Measurements from ENCODE around the gene MLH1. TPM values are rescaled to one million over a fixed set of nuclear protein-coding genes. Genes with fewer than 3 reads are reported as not detected.

MLH1 gene
- polyA plus RNA-seq, 1 of the 3 experiments (the other 2 are of a cell fraction) = 24.0 TPM

- no peak overlapping the region for H3K4me2 ChIP-seq
- H3K4me3 ChIP-seq (ENCODE audit: low read depth in 2 of 2, low read length in 1 of 2) = no peak overlapping the region
- H3K9ac ChIP-seq = peak overlapping the region; percentile 55; the same call in 1 of the 2 replicates
- peaks cover 62% of the 10 kb centered on the region; the same call in 1 of the 2 replicates for H3K79me2 ChIP-seq (ENCODE audit: insufficient read depth)
- H2AFZ ChIP-seq (ENCODE audit: low read depth) = no peak overlapping the region
- H4K20me1 ChIP-seq (ENCODE audit: insufficient read depth) = no peaks in the 10 kb centered on the region
- CTCF ChIA-PET = interaction anchor here (1.0 kb wide), 1 partner anchor 73 kb away, joined by 3 read pairs; no protein-coding TSS in a partner anchor
- no peaks in the 10 kb centered on the region for H3K9me2 ChIP-seq
- peaks cover 0 to 42% of the 10 kb centered on the region in 2 experiments; a peak in 3 of 4 replicates for H3K4me1 ChIP-seq (ENCODE audit: control insufficient read depth in 1 of 2, insufficient read depth in 2 of 2, low read depth in 1 of 2, low read length in 1 of 2)
- POLR2A ChIA-PET = no interaction called here
- DNase-seq = no peak
- no peaks in the 10 kb centered on the region for H3K9me3 ChIP-seq
- TF ChIP-seq FOXM1 (IDR thresholded peaks at IDR 0.05; ENCODE audit: low read depth) (no peak), TCF12 (IDR thresholded peaks at IDR 0.05) (peak; percentile 39; the same call in 1 of the 2 replicates)
- H3K27me3 ChIP-seq (ENCODE audit: insufficient read depth) = no peaks in the 10 kb centered on the region
- H3F3A ChIP-seq (replicated peaks; ENCODE audit: insufficient read depth) = peaks cover 59% of the 10 kb centered on the region
- H3K27ac ChIP-seq (ENCODE audit: low read depth in 2 of 2, low read length in 1 of 2) = peak overlapping the region; percentile 47 to 98; a peak in 3 of 4 replicates
- H3K36me3 ChIP-seq (replicated peaks in 1 of 2; ENCODE audit: control insufficient read depth in 1 of 2, insufficient read depth in 2 of 2, low read length in 1 of 2) = peaks cover 0 to 28% of the 10 kb centered on the region in 2 experiments
These were observed 104.5 kb downstream of the MLH1 start for GRCh38 chr3:37097776-37098175.

- ChIA-PET CTCF (no interaction called here), POLR2A (no interaction called here)
- H3K27ac ChIP-seq (ENCODE audit: low read depth in 2 of 2, low read length in 1 of 2) = peak overlapping the region in 1 of 2 experiments; percentile 98; a peak in 1 of 4 replicates
- peaks cover 0 to 26% of the 10 kb centered on the region in 2 experiments for H3K36me3 ChIP-seq (replicated peaks in 1 of 2; ENCODE audit: control insufficient read depth in 1 of 2, insufficient read depth in 2 of 2, low read length in 1 of 2)
- no peak overlapping the region for H2AFZ ChIP-seq (ENCODE audit: low read depth)
- peaks cover 0 to 34% of the 10 kb centered on the region in 2 experiments; a peak in 3 of 4 replicates for H3K4me1 ChIP-seq (ENCODE audit: control insufficient read depth in 1 of 2, insufficient read depth in 2 of 2, low read depth in 1 of 2, low read length in 1 of 2)
- peaks cover 57% of the 10 kb centered on the region for H3F3A ChIP-seq (replicated peaks; ENCODE audit: insufficient read depth)
- peaks cover 63% of the 10 kb centered on the region for H3K79me2 ChIP-seq (ENCODE audit: insufficient read depth)
- DNase-seq = no peak
- H3K9ac ChIP-seq = no peak overlapping the region
- no peaks in the 10 kb centered on the region for H4K20me1 ChIP-seq (ENCODE audit: insufficient read depth)
- TF ChIP-seq SIN3A (IDR thresholded peaks at IDR 0.05; ENCODE audit: borderline replicate concordance, low read depth, low read length) (no peak), USF1 (IDR thresholded peaks at IDR 0.05; ENCODE audit: borderline replicate concordance, low read depth) (no peak), PBX3 (IDR thresholded peaks at IDR 0.05) (no peak), NRF1 (IDR thresholded peaks at IDR 0.05; ENCODE audit: low read depth, low read length) (no peak), CTCF (IDR thresholded peaks at IDR 0.05) (no peak), RXRA (IDR thresholded peaks at IDR 0.05; ENCODE audit: borderline replicate concordance, low read depth) (no peak), MEF2A (IDR thresholded peaks at IDR 0.05; ENCODE audit: borderline replicate concordance, low read depth) (no peak), FOXM1 (IDR thresholded peaks at IDR 0.05; ENCODE audit: low read depth) (no peak), GABPA (IDR thresholded peaks at IDR 0.05; ENCODE audit: low read depth) (no peak), MXI1 (IDR thresholded peaks at IDR 0.05; ENCODE audit: low read depth, low read length) (no peak), TEAD4 (IDR thresholded peaks at IDR 0.05; ENCODE audit: borderline replicate concordance, insufficient read depth) (no peak), TCF12 (IDR thresholded peaks at IDR 0.05) (no peak), ZBTB33 (IDR thresholded peaks at IDR 0.05; ENCODE audit: borderline replicate concordance, low read depth) (no peak)
- no peak overlapping the region for H3K4me3 ChIP-seq (ENCODE audit: low read depth in 2 of 2, low read length in 1 of 2)
- no peaks in the 10 kb centered on the region for H3K27me3 ChIP-seq (ENCODE audit: insufficient read depth)
- no peaks in the 10 kb centered on the region for H3K9me2 ChIP-seq
- no peaks in the 10 kb centered on the region for H3K9me3 ChIP-seq
- WGBS (ENCODE audit: low lambda C conversion rate) = 97% methylated on average over 2 of the region's 2 CpGs
- H3K4me2 ChIP-seq = no peak overlapping the region
These were observed 105.6 kb downstream of the MLH1 start for GRCh38 chr3:37098884-37099283.
